ENCODE results near the gene MFNG. TPM values are rescaled to one million over a fixed set of nuclear protein-coding genes. Genes with fewer than 3 reads are reported as not detected.

MFNG gene
- total and polyA plus RNA-seq, 4 donors, result 14.3 to 46.7 (median 31.0) TPM

- Histone ChIP-seq H3K9me3 (ENCODE audit: control insufficient read depth in 4 of 4, insufficient read depth in 3 of 4, low read length in 3 of 4) (no peaks in the 10 kb centered on the region), H3K27me3 (ENCODE audit: control insufficient read depth in 3 of 3, insufficient read depth in 3 of 3, low read length in 2 of 3) (peaks cover 0 to 3% (median 0%) of the 10 kb centered on the region in 3 donors), H3K4me3 (no peak overlapping the region), H3K36me3 (ENCODE audit: control insufficient read depth in 4 of 4, insufficient read depth in 4 of 4, low read length in 4 of 4) (no peaks in the 10 kb centered on the region), H3K4me1 (ENCODE audit: control insufficient read depth in 5 of 5, insufficient read depth in 5 of 5, low read length in 5 of 5) (peaks cover 0 to 4% (median 0%) of the 10 kb centered on the region in 5 donors), H3K9ac (ENCODE audit: insufficient read depth in 1 of 2, low read length in 2 of 2) (no peak overlapping the region), H3K27ac (ENCODE audit: low read depth in 1 of 2, low read length in 1 of 2) (no peak overlapping the region)
- TF ChIP-seq CTCF (IDR thresholded peaks at IDR 0.05; ENCODE audit: control extremely low read depth, extremely low read depth), result no peak
- 36 to 55% methylated on average over 15 of the region's 15 CpGs for WGBS, 2 donors
- DNase-seq (no peak), ATAC-seq (ENCODE audit: insufficient read depth, low FRiP score) (no peak)
Measured at GRCh38 chr22:37449331-37450001, 36.7 kb downstream of the MFNG start.

GRCh38 chr22:37448516-37449127, 37.6 kb downstream of the MFNG start:
- H3K36me3 ChIP-seq (ENCODE audit: control insufficient read depth in 4 of 4, insufficient read depth in 4 of 4, low read length in 4 of 4), result no peaks in the 10 kb centered on the region
- WGBS, 2 donors, result 82 to 90% methylated on average over 18 of the region's 18 CpGs
- no peak overlapping the region for H3K4me3 ChIP-seq
- H3K27ac ChIP-seq (ENCODE audit: low read depth in 1 of 2, low read length in 1 of 2), result no peak overlapping the region
- peaks cover 0 to 4% (median 3%) of the 10 kb centered on the region in 3 donors for H3K27me3 ChIP-seq (ENCODE audit: control insufficient read depth in 3 of 3, insufficient read depth in 3 of 3, low read length in 2 of 3)
- H3K4me1 ChIP-seq (ENCODE audit: control insufficient read depth in 5 of 5, insufficient read depth in 5 of 5, low read length in 5 of 5), result peaks cover 0 to 4% (median 0%) of the 10 kb centered on the region in 5 donors
- TF ChIP-seq CTCF (IDR thresholded peaks at IDR 0.05; ENCODE audit: control extremely low read depth, extremely low read depth), result no peak
- no peak overlapping the region for H3K9ac ChIP-seq (ENCODE audit: insufficient read depth in 1 of 2, low read length in 2 of 2)
- no peaks in the 10 kb centered on the region for H3K9me3 ChIP-seq (ENCODE audit: control insufficient read depth in 4 of 4, insufficient read depth in 3 of 4, low read length in 3 of 4)
- no peak for ATAC-seq (ENCODE audit: insufficient read depth, low FRiP score)
- no peak for DNase-seq

GRCh38 chr22:37445501-37445900, 40.7 kb downstream of the MFNG start:
- H3K4me3 ChIP-seq, result no peak overlapping the region
- no peak for DNase-seq
- 87 to 90% methylated on average over 9 of the region's 9 CpGs for WGBS, 2 donors
- H3K27me3 ChIP-seq (ENCODE audit: control insufficient read depth in 3 of 3, insufficient read depth in 3 of 3, low read length in 2 of 3), result peaks cover 0 to 4% (median 3%) of the 10 kb centered on the region in 3 donors
- H3K27ac ChIP-seq (ENCODE audit: low read depth in 1 of 2, low read length in 1 of 2), result no peak overlapping the region
- H3K9me3 ChIP-seq (ENCODE audit: control insufficient read depth in 4 of 4, insufficient read depth in 3 of 4, low read length in 3 of 4), result peaks cover 0 to 12% (median 3%) of the 10 kb centered on the region in 4 donors
- H3K9ac ChIP-seq (ENCODE audit: insufficient read depth in 1 of 2, low read length in 2 of 2), result no peak overlapping the region
- no peaks in the 10 kb centered on the region for H3K36me3 ChIP-seq (ENCODE audit: control insufficient read depth in 4 of 4, insufficient read depth in 4 of 4, low read length in 4 of 4)
- no peak for TF ChIP-seq CTCF (IDR thresholded peaks at IDR 0.05; ENCODE audit: control extremely low read depth, extremely low read depth)
- no peak for ATAC-seq (ENCODE audit: insufficient read depth, low FRiP score)
- H3K4me1 ChIP-seq (ENCODE audit: control insufficient read depth in 5 of 5, insufficient read depth in 5 of 5, low read length in 5 of 5), result peaks cover 0 to 4% (median 0%) of the 10 kb centered on the region in 5 donors

Measured in lung (tissue), 12 donors.